Muscle of back (tissue), 11 donors: ENCODE data around the gene STOX1. TPM values are rescaled to one million over a fixed set of nuclear protein-coding genes. Genes with fewer than 3 reads are reported as not detected.
"Not testable (repeated sequence)": the region's sequence is repeated elsewhere in the genome, so short reads cannot be mapped to it uniquely, and the experiment has no call there.

Source experiments
- DNase-seq, 3 donors: peaks; one replicate each; pipeline versions ENCODE4 v3.0.0 to v3.0.0-alpha.2; 2013
- polyA plus RNA-seq, 10 donors: library from polyadenylated mRNA; unstranded; fragments of 120-200 nt; gene quantifications; one replicate each; pipeline ENCODE4 v1.2.1, GENCODE V29; 2013; ENCODE audit not compliant: insufficient read length in 10 of 10

The STOX1 gene
- polyA plus RNA-seq, 10 donors, result 1.6 to 4.3 (median 2.4) TPM

DNA sequence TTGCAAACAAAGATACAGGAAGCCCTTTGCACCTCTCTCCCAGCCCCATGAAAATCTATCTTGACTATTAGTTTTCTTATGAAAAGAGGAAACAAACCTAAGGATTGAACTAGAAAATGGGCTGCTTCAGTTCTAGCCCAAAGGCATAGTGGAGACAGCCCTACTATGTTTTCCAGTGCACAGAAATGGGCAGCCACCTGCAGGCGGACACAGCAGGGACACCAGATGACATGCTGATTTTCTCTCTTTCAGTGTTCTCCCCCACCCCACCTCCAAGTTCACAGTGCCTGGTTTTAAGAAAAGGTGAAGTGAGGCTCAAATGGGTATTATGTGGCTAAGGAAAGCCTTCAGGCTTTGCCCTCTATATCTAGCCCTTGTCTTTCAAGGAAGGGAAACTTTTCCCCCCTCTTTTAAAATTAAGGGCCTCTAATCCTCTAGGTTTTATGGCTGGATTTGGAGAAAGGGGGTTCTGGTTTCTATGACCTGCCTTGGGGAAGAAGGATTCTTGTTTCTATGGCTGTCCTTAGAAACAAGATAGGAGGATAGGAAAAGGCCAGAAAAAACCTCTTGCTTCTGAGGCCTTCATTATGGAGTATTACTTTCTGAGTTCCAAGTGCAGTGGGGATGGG, 50.3 kb downstream of the STOX1 start:
- no peak for DNase-seq

DNA sequence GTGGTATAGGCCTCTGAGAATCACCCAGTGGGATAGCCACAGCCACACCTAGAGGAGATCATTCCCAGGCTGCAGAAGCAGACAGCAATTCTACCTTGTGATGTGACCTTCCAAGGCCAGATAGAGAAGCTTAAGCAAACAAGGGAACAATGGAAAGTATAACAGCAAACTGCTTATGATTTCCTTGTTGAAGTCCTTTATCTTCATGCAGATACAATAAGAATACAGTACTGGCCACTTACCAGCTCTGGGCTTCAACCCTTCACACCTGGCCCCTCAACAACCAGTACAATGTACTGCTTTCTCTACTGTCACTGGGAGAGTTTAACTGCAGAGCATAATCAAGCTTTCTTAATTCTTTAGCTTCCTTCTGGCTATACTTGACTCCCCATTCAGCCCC, 51.2 kb downstream of the STOX1 start:
- no peak for DNase-seq

DNA sequence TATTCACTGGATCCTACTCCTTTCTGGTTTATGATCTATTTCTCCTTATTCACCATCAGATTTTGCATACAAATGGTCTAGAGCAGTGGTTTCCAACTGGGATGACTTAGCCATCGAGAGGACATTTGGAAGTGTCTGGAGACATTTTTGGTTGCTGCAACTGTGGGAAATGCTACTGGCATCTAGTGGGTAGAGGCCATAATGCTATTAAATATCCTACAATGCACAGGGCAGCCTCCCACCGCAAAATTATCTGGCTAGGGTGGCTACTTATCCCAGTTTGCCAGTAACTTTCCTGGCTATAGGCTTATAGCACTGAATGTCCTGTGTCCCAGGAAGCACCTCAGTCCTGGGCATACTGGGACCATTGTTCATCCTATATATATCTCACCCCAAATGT, 52.3 kb downstream of the STOX1 start:
- no peak for DNase-seq

DNA sequence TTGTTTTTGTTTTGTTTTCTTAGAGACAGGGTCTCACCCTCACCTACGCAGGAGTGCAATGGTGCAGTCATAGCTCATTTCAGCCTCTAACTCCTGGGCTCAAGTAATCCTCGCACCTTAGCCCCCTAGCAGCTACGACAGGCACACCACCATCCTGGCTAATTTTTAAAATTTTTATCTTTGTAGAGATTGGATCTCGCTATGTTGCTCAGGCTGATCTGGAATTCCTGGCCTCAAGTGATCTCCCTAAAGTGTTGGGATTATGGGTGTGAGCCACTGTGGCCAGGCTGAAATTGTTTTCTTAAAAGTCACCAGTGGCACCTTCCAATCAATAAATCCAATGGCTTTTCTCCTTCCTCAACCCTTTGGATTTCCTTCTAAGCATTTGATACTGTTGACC, 52.9 kb downstream of the STOX1 start:
- no peak for DNase-seq

DNA sequence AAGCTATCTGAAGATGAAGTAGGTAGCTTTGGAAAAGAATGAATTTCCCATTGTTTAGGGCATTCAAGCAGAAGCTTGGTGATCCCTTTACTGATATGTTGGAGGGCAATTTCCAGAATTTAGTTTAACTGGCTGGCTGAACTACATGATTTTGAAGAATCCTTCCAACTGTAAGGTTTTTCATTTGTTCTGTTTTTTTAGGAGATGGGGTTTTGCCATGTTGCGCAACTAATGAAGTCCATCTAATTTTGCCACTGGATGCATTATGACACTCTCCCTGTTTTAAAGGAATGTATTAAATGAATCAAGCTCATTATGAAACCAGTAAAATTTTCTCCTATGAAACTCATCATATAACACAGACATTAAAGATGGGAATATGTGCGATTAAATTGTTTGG, 67.7 kb downstream of the STOX1 start:
- no peak for DNase-seq

DNA sequence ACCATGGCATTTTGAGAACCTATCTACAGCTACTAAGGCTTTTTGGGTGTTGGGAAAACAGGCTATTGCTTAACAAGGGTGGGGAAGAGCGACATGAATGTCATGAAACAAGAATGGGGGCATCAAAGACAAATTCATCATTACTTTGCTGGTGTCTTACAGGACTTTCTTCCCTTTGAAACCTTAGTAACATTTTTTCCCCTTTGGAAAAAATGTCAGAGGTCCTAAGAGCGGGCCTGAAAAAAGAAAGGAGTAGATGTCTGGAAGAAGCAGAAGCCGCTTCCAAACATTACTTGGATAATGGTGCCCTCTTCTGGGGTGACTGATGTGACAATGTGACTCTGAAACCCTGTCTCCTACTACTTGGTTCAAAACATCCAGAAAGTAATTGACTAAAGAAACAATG, 70.0 kb downstream of the STOX1 start:
- DNase-seq, result peak; percentile 66 to 87 (median 76)

DNA sequence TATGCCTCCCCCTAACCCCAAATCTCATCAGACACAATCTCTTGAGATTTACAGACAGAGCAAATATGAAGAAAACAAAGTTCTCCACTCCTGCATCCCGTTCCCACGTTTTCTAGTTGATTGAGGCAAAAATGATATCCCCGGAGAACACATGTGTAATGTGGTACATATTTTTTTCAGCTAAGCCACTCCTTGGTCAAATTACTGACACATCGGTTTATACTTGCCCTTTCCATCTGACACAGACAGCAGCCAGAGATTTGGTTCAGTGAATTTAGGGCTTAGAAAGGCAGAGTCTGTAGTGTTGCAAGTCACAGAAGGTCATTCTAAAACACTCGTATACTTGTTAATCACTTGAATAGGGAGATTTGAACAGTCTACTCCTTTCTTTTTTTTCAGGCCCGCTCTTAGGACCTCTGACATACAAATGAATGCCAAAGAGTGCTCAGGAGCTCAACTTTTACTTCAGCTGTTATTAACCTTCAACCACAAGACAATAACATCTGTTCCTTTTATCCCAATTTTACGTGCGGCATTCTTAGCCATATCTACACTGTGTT, 71.9 kb downstream of the STOX1 start:
- no peak for DNase-seq

DNA sequence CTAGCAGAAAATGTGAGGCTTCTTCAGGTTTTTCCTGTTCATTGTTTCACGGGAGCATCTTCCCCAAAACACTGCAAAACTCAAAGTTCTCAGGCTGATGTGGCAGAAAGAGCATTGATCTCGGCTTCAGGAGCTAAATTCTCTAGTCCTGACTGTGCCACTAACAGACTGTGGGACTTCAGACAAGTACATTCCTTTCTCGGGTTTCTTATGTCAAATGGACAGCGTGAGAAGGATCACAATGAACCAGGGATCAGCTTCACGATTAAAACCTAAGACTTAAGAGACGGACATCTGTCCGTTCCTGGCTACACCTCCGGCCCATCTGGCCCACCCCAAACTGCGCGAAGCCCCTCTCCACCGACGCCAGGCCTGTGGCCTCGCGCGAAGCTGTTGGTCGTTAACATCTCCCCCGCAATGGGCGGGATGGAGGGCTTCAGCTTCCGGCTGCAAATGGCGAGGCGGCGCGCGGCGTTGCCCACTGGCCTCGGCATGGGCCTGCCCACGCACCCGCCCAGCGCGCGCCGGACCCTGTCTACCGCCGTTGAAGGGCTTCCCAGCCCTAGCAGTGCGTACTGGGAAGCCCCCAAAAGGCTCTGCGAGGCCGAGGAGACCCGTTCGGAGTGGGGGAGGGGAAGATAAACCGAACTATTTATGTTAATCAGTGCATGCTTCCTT, 73.2 kb downstream of the STOX1 start:
- no peak for DNase-seq

DNA sequence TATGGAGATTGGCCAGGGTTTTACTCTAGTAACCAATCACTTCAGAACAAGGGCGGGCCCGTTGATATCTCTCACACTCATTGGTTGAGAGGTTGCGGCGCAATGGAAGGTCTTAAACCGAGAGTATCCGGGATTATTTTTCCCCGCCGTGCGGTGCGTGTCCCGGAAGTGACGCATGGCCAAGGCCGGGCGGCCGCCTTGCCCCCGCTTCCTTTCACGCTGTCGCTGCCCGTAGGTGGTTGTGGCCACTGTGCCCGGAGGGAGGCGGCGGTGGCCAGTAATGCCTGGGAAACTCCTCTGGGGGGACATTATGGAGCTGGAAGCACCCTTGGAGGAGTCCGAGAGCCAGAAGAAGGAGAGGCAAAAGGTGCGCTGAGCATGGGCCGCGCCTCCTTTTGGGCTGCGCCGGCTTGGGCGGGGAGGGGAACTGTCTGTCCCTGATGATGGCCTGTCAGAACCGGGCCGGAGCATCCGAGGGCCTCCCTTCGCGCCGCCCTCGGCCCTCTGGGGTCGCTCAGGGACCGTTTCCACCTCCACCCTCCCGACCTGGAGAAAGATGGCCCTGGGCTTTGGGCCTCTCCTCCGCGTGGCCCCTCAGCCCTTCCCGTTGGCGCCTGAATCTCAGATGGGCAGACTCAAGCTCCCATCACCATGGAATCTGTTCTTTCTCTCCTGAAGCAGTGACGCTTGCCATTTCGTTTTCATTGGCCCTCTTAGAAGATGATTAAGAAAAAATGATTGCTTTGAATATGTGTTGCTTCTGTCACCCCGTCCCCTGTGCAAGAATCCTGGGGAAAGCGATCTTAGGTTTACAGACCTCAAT, 74.0 kb downstream of the STOX1 start, which contains the start of gene DDX50:
DDX50 (plus strand) TSS at position 211 of the 823 bp plus-strand sequence; CDS start at position 281, 70 bp downstream.
- peak; percentile 98 to 100 (median 99) for DNase-seq

DNA sequence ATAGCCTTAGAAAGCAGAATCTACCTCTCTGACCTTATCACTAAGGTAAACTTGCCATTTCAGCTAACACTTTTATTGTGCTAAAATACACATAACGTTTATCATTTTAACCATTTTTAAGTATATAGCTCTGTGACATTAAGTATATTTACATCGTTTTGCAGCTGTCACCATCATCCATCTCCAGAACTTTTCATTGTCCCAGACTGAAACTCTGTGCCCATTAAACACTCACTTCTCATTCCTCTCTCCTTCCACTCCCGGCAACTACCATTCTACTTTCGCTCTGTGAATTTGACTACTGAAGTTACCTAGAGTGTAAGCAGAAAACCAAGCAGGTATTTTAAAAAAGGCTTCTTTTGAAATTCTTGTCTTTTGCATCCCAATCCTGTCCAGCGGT, 75.1 kb downstream of the STOX1 start:
- no peak for DNase-seq

DNA sequence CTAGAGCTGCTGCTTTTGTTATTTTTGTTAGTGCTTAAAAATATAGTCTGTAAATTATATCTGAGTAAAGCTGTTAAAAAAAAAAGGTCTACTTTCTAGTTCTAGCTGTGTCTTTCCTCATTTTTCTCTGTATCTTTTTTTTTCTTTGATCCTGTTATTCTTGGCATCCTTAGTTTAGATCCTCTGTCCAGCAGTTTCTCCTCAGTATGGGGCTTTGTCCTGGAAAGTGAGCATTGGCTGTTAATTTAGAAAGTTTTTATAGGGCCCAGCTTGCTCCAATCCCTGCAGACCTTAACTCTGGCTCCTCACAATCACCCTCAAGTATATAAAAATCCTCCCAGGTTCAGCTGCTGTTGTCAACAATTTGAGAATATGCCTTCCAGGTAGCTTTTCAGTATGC, 97.3 kb downstream of the STOX1 start:
- DNase-seq, result no peak

DNA sequence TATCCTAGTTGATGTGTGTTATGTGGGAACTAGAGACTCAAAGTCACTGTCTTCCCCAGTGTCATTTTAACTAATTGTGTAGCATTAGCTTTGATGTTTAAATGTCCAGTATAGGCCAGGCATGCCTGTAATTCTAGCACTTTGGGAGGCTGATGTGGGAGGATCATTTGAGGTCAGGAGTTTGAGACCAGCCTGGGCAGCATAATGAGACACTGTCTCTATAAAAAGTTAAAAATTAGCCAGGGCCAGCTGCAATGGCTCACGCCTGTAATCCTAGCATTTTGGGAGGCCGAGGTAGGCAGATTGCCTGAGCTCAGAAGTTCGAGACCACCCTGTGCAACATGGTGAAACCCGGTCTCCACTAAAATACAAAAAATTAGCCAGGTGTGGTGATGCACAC, 98.2 kb downstream of the STOX1 start:
- no peak for DNase-seq

DNA sequence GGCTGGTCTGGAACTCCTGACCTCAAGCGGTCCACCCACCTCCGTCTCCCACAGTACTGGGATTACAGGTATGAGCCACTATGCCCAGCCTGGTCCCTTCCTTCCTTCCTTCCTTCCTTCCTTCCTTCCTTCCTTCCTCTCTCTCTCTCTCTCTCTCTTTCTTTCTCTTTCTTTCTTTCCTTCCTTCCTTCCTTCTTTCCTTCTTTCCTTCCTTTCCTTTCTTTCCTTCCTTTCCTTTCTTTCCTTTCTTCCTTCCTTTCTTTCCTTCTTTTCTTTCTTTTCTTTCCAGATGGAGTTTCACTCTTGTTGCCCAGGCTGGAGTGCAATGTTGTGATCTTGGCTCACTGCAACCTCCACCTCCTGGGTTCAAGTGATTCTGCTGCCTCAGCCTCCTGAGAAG, 101.8 kb downstream of the STOX1 start:
- not testable (repeated sequence) for DNase-seq

DNA sequence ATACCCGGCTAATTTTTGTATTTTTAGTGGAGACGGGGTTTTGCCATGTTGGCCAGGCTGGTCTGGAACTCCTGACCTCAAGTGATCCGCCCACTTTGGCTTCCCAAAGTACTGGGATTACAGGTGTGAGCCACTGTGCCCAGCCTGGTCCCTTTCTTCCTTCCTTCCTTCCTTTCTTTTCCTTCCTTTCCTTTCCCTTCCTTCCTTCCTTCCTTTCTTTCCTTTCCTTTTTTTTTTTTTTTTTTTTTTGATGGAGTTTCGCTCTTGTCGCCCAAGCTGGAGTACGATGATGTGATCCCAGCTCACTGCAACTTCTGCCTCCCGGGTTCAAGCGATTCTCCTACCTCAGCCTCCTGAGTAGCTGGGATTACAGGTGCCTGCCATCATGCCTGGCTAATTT, 102.6 kb downstream of the STOX1 start:
- not testable (repeated sequence) for DNase-seq

DNA sequence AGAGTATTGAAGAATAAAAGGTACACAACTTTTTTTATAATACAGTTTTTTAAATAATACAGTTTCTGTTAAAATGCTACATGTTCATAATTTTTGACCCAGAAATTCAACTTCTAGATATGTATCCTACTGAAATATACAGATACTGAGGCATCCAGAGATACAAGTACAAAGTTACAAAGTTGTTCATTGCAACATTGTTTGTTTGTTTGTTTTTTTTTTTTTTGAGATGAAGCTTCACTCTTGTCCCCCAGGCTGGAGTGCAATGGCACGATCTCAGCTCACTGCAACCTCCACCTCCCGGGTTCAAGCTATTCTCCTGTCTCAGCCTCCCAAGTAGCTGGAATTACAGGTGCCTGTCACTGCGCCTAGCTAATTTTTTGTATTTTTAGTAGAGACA, 105.5 kb downstream of the STOX1 start:
- not testable (repeated sequence) for DNase-seq

DNA sequence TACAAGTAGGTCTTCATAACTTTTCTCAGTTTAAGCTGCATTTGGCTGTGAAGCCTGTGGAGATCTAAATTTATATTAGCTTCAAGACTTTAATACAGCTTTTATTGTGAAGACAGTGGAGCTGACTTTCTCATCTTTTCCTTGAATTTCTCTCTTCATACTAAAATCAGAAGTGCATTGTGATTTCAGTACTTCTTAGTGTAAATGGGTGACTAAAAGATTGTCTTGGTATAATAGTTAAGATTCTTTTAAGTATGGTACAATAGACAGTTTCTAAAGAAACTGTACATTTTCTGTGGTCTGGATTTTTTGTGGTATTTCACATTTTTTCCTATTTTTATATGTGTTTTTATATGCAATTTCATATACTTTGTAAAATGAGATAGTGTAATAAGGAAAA, 107.7 kb downstream of the STOX1 start:
- no peak for DNase-seq

DNA sequence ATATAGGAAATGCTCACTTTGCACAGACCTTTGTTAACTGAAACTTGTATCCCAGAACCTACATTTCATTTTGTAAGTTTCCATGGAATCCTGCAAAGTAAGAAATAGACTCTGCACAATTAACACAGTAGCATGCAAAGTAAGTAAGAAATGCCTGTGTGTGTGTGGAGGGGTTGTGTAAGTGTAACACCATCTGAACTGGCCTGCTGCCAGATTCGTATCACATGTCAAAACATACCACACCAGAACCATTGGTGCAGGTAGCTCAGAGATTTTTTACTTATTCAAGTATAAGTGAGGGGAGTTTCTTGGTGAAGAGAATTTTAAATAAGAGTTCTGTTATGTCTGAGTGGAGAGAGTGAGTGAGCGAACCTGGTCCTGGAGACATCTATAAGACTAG, 110.8 kb downstream of the STOX1 start:
- DNase-seq, result peak in 1 of 3 donors; percentile 2

DNA sequence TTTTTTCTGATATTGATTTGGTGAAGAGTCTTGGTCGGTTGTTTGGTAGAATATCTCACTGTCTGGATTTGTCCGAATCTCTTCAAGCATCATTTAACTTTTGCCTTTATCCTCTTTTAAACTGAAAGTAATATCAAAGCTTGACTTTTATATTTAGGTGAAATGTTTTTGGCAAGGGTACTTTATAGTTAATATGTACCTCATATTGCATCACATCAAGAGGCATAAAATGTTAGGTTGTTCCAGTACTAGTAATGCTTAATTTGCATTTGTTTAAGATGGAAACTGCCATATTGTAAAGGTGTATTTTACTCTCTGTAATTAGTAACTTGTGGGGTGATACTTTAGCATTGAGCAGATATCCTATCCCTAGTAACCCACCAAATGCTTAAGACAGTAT, 111.6 kb downstream of the STOX1 start:
- no peak for DNase-seq

DNA sequence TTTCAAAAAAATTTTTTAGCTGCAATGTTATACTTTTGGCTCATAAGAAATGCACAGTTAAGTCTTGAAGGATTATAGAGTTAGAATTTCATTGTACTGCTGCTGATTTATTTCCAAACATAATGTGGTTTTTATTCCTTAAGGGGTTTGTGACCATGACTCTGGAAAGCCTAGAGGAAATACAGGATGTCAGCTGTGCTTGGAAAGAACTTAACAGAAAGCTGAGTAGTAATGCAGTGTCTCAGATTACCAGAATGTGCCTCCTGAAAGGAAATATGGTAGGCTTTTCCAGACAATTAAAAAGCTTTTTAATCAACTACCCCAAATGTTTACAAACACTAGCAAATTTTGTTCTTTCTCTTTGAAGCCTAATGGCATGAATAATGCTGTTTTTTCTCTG, 113.6 kb downstream of the STOX1 start:
- DNase-seq, result not testable (repeated sequence)
